Cortex of kidney (tissue), 1 donor: ENCODE results near the gene CLDN24.

Experiments
- DNase-seq: peaks from one replicate; lab custom pipeline; 2025; lab: John Stamatoyannopoulos, UW

Gene CLDN24

GRCh38 chr4:183322326-183322725, at the start of gene CLDN24:
TSS of gene CLDN24 (minus strand) at chr4:183322426. CDS start at chr4:183322426, 0 bp downstream.
- DNase-seq = no peak

GRCh38 chr4:183370786-183371185, 48.6 kb upstream of the CLDN24 start:
- DNase-seq = no peak

- DNase-seq = no peak
These were observed 46.8 kb upstream of the CLDN24 start for GRCh38 chr4:183369073-183369472.

GRCh38 chr4:183366206-183366835, 44.1 kb upstream of the CLDN24 start:
- DNase-seq = no peak

GRCh38 chr4:183364025-183364424, 41.8 kb upstream of the CLDN24 start:
- no peak for DNase-seq

GRCh38 chr4:183362916-183363542, 40.8 kb upstream of the CLDN24 start:
- no peak for DNase-seq

- no peak for DNase-seq
These were observed 39.8 kb upstream of the CLDN24 start for GRCh38 chr4:183362036-183362435.

GRCh38 chr4:183360161-183360919, 38.1 kb upstream of the CLDN24 start:
- no peak for DNase-seq

- DNase-seq = no peak
These were observed 36.1 kb upstream of the CLDN24 start for GRCh38 chr4:183358215-183358755.

GRCh38 chr4:183356931-183357675, 34.9 kb upstream of the CLDN24 start:
- DNase-seq = no peak

- DNase-seq = no peak
These were observed 34.1 kb upstream of the CLDN24 start for GRCh38 chr4:183356173-183356830.

GRCh38 chr4:183355405-183355804, 33.2 kb upstream of the CLDN24 start:
- no peak for DNase-seq

GRCh38 chr4:183354219-183354618, 32.0 kb upstream of the CLDN24 start:
- no peak for DNase-seq

GRCh38 chr4:183353557-183353956, 31.3 kb upstream of the CLDN24 start:
- DNase-seq = no peak

GRCh38 chr4:183352546-183352945, 30.3 kb upstream of the CLDN24 start:
- no peak for DNase-seq

GRCh38 chr4:183350317-183351071, 28.3 kb upstream of the CLDN24 start:
- no peak for DNase-seq

GRCh38 chr4:183349673-183350072, 27.4 kb upstream of the CLDN24 start:
- DNase-seq = no peak

- no peak for DNase-seq
These were observed 26.8 kb upstream of the CLDN24 start for GRCh38 chr4:183348706-183349659.

GRCh38 chr4:183348136-183348535, 25.9 kb upstream of the CLDN24 start:
- no peak for DNase-seq

- DNase-seq = no peak
These were observed 25.3 kb upstream of the CLDN24 start for GRCh38 chr4:183347566-183347965.
